GM12865 (cell line): ENCODE results near the gene FCRL1.

ENCODE experiments used
- DNase-seq: peaks from one replicate; pipeline ENCODE4 v3.0.0; 2010; ENCODE audit warnings: low read depth
- H3K4me3 ChIP-seq: 2 replicates; pipeline ENCODE4 v1.5.1; 2011; ENCODE audit warnings: mild to moderate bottlenecking, low read depth, low read length, control low read depth
- TF ChIP-seq, protein P1 (sequence below): IDR thresholded peaks from 2 replicates; pipeline ENCODE4 v1.5.1; 2011; ENCODE audit warnings: low read length, control low read depth, low read depth, inconsistent platforms; ENCODE audit not compliant: insufficient read depth; ENCODE audit errors: missing control alignments

FCRL1 gene

DNA sequence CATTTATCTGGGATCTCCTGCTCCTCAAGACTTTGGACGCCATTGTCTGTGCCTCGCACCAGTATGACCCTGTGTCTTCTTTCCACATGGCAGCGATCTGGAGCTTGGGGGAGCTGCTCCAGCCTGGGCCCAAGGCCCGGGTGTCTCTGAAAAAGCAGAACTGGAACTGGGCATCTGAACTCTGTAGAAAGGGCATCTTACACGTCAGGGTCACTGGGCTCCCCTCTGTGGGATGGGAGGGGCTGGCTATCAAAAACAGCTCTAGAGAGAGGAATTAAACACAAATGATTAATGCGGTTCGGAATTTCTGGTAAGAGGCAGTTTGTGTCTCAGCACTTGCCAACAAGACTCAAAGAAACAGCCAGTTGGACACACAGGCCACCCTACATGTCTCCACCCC lies 16.1 kb downstream of the FCRL1 start:
- no peak for DNase-seq
- no peak overlapping the region for H3K4me3 ChIP-seq
- TF ChIP-seq, protein P1, sequence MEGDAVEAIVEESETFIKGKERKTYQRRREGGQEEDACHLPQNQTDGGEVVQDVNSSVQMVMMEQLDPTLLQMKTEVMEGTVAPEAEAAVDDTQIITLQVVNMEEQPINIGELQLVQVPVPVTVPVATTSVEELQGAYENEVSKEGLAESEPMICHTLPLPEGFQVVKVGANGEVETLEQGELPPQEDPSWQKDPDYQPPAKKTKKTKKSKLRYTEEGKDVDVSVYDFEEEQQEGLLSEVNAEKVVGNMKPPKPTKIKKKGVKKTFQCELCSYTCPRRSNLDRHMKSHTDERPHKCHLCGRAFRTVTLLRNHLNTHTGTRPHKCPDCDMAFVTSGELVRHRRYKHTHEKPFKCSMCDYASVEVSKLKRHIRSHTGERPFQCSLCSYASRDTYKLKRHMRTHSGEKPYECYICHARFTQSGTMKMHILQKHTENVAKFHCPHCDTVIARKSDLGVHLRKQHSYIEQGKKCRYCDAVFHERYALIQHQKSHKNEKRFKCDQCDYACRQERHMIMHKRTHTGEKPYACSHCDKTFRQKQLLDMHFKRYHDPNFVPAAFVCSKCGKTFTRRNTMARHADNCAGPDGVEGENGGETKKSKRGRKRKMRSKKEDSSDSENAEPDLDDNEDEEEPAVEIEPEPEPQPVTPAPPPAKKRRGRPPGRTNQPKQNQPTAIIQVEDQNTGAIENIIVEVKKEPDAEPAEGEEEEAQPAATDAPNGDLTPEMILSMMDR, result no peak

DNA sequence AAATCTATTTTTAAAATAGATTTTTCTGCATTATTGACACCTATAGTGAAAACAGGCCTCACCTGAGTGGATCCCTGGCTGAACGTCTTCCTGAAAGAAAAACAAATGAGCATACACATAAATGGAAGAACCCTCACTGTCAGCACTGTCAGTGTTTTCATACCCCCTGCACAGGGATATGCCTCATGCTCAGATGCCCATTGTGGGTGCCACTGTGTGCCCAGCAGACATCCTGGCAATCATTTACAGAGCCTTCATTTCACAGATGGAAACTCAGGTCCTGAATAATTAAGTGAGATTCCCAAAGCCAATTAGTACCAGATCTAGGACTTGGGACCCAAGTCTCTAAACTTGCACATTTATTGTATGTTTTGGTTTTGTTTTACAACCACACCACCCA lies 19.9 kb downstream of the FCRL1 start:
- TF ChIP-seq, protein P1, result no peak
- DNase-seq, result no peak
- no peak overlapping the region for H3K4me3 ChIP-seq

DNA sequence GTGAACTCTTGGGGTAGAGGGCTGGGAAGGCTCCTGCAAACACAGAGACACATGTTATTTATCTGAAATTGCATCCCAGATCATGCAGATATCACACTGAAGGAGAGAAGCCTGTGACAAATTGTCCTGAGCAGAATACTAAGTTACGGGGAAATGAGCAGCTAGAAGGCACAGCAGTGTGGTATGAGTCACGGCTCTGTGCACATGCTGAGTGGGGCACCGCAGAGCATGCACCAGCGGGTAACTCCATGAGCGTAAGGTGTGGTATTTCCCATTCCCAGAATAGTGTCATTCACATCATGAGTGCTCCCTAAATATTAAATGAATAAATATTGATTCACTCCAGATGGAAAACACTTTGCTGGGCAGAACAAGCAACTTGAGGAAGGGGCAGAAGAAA lies 21.7 kb downstream of the FCRL1 start:
- H3K4me3 ChIP-seq, result no peak overlapping the region
- TF ChIP-seq, protein P1, result no peak
- no peak for DNase-seq

DNA sequence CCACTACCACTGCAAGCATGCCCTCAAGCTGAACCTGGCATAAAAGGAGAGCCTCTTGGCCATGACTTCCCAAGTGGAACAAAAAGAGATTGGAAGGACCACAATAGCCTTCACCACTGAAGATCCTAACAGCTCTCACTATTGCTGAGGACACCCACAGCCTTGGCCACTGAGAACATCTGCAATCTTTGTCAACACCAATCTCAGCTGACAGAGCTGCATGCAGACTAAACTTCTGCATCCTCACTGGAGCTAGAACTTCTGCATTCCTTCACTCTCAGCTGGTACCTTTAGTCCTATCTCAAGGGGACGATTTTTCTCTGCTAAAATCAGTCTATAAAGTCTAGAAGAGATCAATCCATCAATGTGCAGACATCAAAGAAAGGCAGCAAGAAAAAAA lies 34.7 kb downstream of the FCRL1 start:
- no peak overlapping the region for H3K4me3 ChIP-seq
- TF ChIP-seq, protein P1, result no peak
- no peak for DNase-seq

DNA sequence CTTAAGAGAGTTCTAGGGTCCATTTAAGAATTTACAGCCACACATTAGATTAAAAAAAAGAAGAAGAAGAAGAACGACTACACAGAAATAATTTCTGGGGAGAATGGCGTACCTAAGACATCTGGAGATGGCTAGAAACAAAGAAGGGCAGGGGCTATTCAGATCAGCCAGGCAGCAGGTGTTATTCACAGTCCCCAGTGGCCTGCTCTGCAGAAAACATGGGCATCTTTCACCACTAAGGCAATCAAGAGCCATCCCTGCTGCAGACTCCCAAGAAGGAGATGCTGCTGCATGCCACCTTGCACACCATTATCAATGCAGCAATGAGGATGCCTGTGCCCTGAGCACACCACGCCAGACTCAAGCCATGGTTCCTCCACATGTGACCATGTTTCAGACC lies 35.1 kb downstream of the FCRL1 start:
- TF ChIP-seq, protein P1, result no peak
- H3K4me3 ChIP-seq, result no peak overlapping the region
- no peak for DNase-seq

DNA sequence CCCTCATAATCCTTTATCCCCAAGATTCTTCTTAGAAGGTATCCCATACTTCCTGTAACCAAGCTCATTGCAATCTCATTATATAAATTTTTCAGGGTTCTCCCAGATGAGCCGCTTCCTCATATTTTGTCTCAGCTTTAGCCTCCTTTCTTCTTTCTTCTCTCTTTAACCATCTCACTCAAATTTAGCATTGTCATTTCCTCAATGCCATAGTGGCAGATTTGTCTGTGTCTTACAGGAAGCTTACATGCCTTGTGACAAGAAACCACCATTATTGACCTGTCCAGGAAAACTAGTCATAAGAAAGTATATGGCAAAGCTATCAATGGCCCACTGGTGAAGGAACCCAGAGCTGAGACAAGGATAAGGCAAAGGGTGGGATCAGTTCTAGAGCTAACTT lies 37.0 kb downstream of the FCRL1 start:
- H3K4me3 ChIP-seq, result no peak overlapping the region
- DNase-seq, result no peak
- TF ChIP-seq, protein P1, result no peak

DNA sequence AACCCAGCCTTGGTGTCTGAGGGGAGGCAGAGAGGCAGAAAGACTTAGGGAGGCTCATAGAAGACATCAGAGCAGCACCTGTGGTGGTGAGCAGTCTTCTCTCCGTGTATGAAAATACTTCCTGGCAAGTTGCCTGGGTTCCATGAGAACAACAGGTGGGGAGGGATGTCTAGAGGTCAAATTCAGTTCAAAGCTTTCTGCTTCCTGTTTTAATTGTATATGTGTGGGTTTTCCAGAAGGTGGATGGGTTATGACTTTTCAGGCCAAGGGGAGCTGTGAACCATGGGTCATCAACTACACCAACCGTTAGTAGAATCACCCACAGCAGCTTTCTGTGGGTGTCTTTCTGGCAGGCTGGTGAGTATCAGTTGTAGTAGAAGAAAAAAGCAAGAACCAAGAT lies 38.9 kb downstream of the FCRL1 start:
- TF ChIP-seq, protein P1, result no peak
- peak; percentile 83 for DNase-seq
- no peak overlapping the region for H3K4me3 ChIP-seq
